ENCODE data around the gene ZNF574. TPM values are rescaled to one million over a fixed set of nuclear protein-coding genes. Genes with fewer than 3 reads are reported as not detected.

The ZNF574 gene
- total and polyA plus RNA-seq, 9 donors: 2.4 to 24.6 (median 15.6) TPM

- DNase-seq: no peak
- no peak for TF ChIP-seq EP300 (IDR thresholded peaks at IDR 0.05)
- TF ChIP-seq POLR2A (IDR thresholded peaks at IDR 0.05): no peak
- TF ChIP-seq CTCF (IDR thresholded peaks at IDR 0.05): no peak
- Histone ChIP-seq H3K27me3 (no peaks in the 10 kb centered on the region), H3K4me3 (no peak overlapping the region), H3K4me1 (ENCODE audit: insufficient read depth) (peaks cover 5% of the 10 kb centered on the region), H3K9me3 (no peaks in the 10 kb centered on the region), H3K27ac (no peak overlapping the region), H3K36me3 (no peaks in the 10 kb centered on the region)
- intact Hi-C loops (cut with DNase I): no loop called here
- WGBS, 3 donors: 84 to 92% (median 86%) methylated on average over 28 of the region's 28 CpGs
Observed at GRCh38 chr19:42080764-42081375, 4.9 kb downstream of the ZNF574 start.

GRCh38 chr19:42081584-42082203 is 5.7 kb downstream of the ZNF574 start:
- WGBS, 3 donors: 67 to 76% (median 74%) methylated on average over 2 of the region's 2 CpGs
- no peaks in the 10 kb centered on the region for H3K9me3 ChIP-seq
- no peak overlapping the region for H3K4me3 ChIP-seq
- no peak for DNase-seq
- intact Hi-C loops (cut with DNase I): no loop called here
- TF ChIP-seq CTCF (IDR thresholded peaks at IDR 0.05) (no peak), EP300 (IDR thresholded peaks at IDR 0.05) (no peak), POLR2A (IDR thresholded peaks at IDR 0.05) (no peak)
- no peaks in the 10 kb centered on the region for H3K36me3 ChIP-seq
- no peak overlapping the region for H3K27ac ChIP-seq
- H3K27me3 ChIP-seq: no peaks in the 10 kb centered on the region
- H3K4me1 ChIP-seq (ENCODE audit: insufficient read depth): peaks cover 5% of the 10 kb centered on the region

- no peaks in the 10 kb centered on the region for H3K9me3 ChIP-seq
- H3K27ac ChIP-seq: no peak overlapping the region
- no peak overlapping the region for H3K4me3 ChIP-seq
- no peaks in the 10 kb centered on the region for H3K27me3 ChIP-seq
- no peaks in the 10 kb centered on the region for H3K36me3 ChIP-seq
- no peak for DNase-seq
- 93 to 94% (median 93%) methylated on average over 5 of the region's 5 CpGs for WGBS, 3 donors
- no peak for TF ChIP-seq CTCF (IDR thresholded peaks at IDR 0.05)
- TF ChIP-seq EP300 (IDR thresholded peaks at IDR 0.05): no peak
- TF ChIP-seq POLR2A (IDR thresholded peaks at IDR 0.05): no peak
- intact Hi-C loops (cut with DNase I): no loop called here
- no peaks in the 10 kb centered on the region for H3K4me1 ChIP-seq (ENCODE audit: insufficient read depth)
Observed at GRCh38 chr19:42083537-42083936, 7.6 kb downstream of the ZNF574 start.

- H3K27me3 ChIP-seq: no peaks in the 10 kb centered on the region
Observed at GRCh38 chr19:42086188-42086736, 10.3 kb downstream of the ZNF574 start.

More at GRCh38 chr19:42086188-42086736, 10.3 kb downstream of the ZNF574 start:
- WGBS, 3 donors: 80 to 83% (median 81%) methylated on average over 9 of the region's 9 CpGs
- intact Hi-C loops (cut with DNase I): no loop called here
- no peaks in the 10 kb centered on the region for H3K9me3 ChIP-seq
- H3K36me3 ChIP-seq: no peaks in the 10 kb centered on the region
- peaks cover 3% of the 10 kb centered on the region for H3K4me1 ChIP-seq (ENCODE audit: insufficient read depth)
- TF ChIP-seq POLR2A (IDR thresholded peaks at IDR 0.05): no peak
- TF ChIP-seq CTCF (IDR thresholded peaks at IDR 0.05): no peak
- TF ChIP-seq EP300 (IDR thresholded peaks at IDR 0.05): no peak
- H3K4me3 ChIP-seq: no peak overlapping the region
- DNase-seq: no peak
- peak overlapping the region in 1 of 2 donors; percentile 16 for H3K27ac ChIP-seq

All from ovary (tissue), 9 donors.